ENCODE measurements around the gene FBXO31. TPM values are rescaled to one million over a fixed set of nuclear protein-coding genes. Genes with fewer than 3 reads are reported as not detected.

Gene FBXO31
- total RNA-seq, 1 donor from 2014 or later = 27.1 TPM

DNA sequence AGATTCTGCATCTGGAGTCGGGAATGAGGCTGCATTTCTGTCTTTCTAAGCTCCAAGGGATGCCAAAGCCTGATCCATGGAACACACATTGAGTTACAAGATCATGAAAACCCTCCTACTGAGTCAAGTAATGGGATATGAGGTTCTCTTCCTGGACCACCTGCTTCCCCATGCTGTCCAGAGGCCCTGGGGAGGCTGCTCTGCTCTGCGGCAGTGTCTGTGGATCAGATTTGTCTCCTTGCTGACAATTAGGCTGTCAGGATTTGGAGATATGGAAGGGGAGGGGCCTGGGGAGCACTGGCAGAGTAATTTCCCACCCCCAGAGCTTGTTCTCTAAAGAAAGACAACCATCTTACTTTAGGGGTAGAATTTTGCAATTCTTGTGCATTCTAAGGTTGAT is 99.4 kb downstream of the FBXO31 start:
- ChIA-PET CTCF (no interaction called here), POLR2A (no interaction called here)
- H3K36me3 Mint-ChIP-seq (ENCODE audit: low read depth) = no peaks in the 10 kb centered on the region
- no peak overlapping the region for H3K4me3 Mint-ChIP-seq
- DNase-seq (no peak), ATAC-seq (ENCODE audit: low read depth) (no peak)
- no peaks in the 10 kb centered on the region for H3K4me1 Mint-ChIP-seq
- peaks cover 8% of the 10 kb centered on the region for H3K9me3 Mint-ChIP-seq
- H3K27me3 Mint-ChIP-seq = peaks cover under 1% of the 10 kb centered on the region
- no peak for TF ChIP-seq CTCF (IDR thresholded peaks at IDR 0.05)
- H3K27ac Mint-ChIP-seq = no peak overlapping the region
- intact Hi-C loops (cut with micrococcal nuclease) = no loop called here

DNA sequence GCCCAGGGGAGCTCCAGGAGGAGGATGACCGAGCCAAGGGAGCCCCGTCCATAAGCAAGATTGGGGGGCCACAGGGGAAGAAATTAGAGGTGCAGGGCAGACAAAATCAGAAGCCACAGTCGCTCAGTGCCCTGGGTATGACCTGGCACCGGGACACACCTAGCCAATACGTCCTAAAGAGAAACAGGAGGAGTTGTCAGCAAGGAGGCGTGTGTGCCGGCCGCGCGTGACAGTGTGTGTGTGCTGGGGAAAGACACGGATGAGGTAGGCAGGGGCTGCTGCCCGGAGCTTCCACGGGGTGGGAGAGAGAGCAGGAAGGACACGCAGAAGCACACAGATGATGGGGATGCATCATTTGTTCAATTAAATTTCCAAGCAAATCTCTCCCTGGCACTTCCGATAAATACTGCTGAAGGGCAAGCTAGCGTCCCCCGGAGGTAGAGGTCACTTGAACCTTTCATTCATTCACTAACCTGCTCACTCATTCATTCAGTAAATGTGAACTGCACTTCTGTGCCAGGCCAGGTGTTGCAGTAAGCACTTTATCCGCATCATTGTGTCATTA is 104.4 kb downstream of the FBXO31 start:
- Mint-ChIP-seq H3K27ac (no peak overlapping the region), H3K4me1 (peaks cover 4% of the 10 kb centered on the region), H3K4me3 (no peak overlapping the region), H3K27me3 (peaks cover 9% of the 10 kb centered on the region), H3K36me3 (ENCODE audit: low read depth) (no peaks in the 10 kb centered on the region), H3K9me3 (no peaks in the 10 kb centered on the region)
- POLR2A ChIA-PET = no interaction called here
- intact Hi-C loops (cut with micrococcal nuclease) = no loop called here
- TF ChIP-seq CTCF (IDR thresholded peaks at IDR 0.05) = no peak
- no peak for DNase-seq
- CTCF ChIA-PET = interaction anchor here (1.0 kb wide), 1 partner anchor 715 kb away, joined by 3 read pairs; no protein-coding TSS in a partner anchor
- no peak for ATAC-seq (ENCODE audit: low read depth)

DNA sequence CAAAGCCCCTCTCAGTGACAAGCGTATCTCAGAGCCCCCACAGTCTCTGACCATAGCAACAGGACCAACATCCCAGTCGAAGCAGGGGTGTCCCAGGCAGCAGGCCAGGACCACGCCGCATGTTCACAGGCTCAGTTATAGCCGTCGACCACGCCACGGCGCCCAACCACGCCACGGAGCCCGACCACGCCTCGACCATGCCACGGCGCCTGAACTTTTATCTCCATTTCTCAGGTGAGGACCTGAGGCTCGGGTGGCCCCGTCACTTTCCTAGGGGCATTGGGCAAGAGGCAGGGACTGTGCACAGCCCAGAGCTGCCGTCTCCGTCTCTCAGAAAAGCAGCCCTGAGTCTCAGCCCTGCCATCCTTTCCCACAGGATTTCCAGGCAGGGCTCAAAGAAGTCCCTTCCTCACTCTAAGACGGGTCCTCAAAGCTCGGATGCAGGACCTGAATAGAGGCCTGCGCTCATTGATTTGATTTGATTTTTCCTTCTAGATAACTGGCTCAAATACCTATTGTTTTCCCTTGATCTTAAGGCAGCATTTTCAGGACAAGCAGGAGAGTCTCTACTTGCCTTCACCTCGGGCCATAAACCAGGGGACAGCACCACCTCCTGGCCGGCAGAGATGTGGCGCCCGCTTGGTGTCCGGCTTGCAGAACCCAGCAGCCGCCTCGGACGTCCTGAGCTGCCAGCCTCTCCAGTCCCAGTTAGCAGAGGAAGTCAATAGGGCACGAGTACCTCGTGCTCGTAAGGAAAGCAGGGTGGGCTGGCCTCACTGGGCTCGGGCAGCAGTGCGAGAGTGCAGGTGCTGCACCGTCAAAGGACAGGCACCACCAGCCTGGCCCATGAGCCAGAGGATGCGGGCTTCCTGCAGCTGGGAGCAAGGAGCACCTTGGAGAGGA is 105.1 kb downstream of the FBXO31 start:
- intact Hi-C loops (cut with micrococcal nuclease) = no loop called here
- DNase-seq = no peak
- ChIA-PET CTCF (interaction anchor here (1.0 kb wide), 1 partner anchor 714 kb away, joined by 3 read pairs; no protein-coding TSS in a partner anchor), POLR2A (no interaction called here)
- Mint-ChIP-seq H3K36me3 (ENCODE audit: low read depth) (no peaks in the 10 kb centered on the region), H3K27ac (no peak overlapping the region), H3K4me3 (no peak overlapping the region), H3K27me3 (peaks cover 9% of the 10 kb centered on the region), H3K4me1 (peaks cover 4% of the 10 kb centered on the region), H3K9me3 (no peaks in the 10 kb centered on the region)
- ATAC-seq (ENCODE audit: low read depth) = no peak
- TF ChIP-seq CTCF (IDR thresholded peaks at IDR 0.05) = no peak

Other genes starting within 250 kb of the FBXO31 start
- gene C16orf95, start 66.4 kb downstream of the FBXO31 start, total RNA-seq = 1.7 and 2.1 TPM in 2 replicates
- 52.9 and 53.9 TPM in 2 replicates for gene MAP1LC3B, start 8.6 kb upstream of the FBXO31 start, total RNA-seq
- 3.4 and 3.8 TPM in 2 replicates for gene ZCCHC14, start 109.2 kb upstream of the FBXO31 start, total RNA-seq
- gene JPH3, start 218.7 kb upstream of the FBXO31 start, total RNA-seq = not detected in 2 replicates

Data from activated B cell treated with CpG ODN at 0.5 μM for 24 hours (primary cell).